Measurements from ENCODE around the gene SOAT2. TPM values are rescaled to one million over a fixed set of nuclear protein-coding genes. Genes with fewer than 3 reads are reported as not detected.

SOAT2 gene
- total RNA-seq, 1 donor, result not detected

DNA sequence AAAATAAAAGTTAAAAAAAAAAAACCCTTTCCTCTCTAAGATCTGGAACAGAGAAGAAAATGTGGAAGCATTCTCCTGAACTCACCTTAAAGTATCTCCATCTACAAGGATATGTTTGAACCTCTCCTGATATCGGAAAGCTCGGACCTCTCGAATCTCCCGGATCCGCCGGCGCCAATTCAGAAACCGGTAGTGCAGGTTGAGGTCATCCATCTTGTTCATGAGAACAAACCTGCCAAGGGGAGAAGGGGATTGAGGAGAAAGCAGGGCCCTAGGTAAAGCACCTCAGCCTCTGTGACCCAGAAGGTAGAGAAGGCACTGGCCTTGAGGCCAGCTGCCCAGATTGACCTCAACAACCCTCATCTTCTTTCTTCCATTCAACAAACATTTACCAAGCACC is 26.3 kb upstream of the SOAT2 start:
- Histone ChIP-seq H2AFZ (ENCODE audit: low read length) (no peak overlapping the region), H3K36me3 (ENCODE audit: insufficient read depth, low read length) (peaks cover 46% of the 10 kb centered on the region), H3K9me3 (ENCODE audit: low read depth, low read length) (no peaks in the 10 kb centered on the region), H3K27ac (ENCODE audit: low read depth, low read length) (no peak overlapping the region), H3K4me2 (ENCODE audit: insufficient read depth, low read length) (no peak overlapping the region), H3K4me3 (ENCODE audit: insufficient read depth, low read length) (no peak overlapping the region), H3K27me3 (ENCODE audit: insufficient read depth, low read length) (no peaks in the 10 kb centered on the region), H3K79me2 (ENCODE audit: insufficient read depth, low read length) (peaks cover 43% of the 10 kb centered on the region), H4K20me1 (ENCODE audit: insufficient read depth, low read length) (no peaks in the 10 kb centered on the region), H3K4me1 (ENCODE audit: insufficient read depth, low read length) (peaks cover 30% of the 10 kb centered on the region)
- DNase-seq (ENCODE audit: insufficient read length, low spot score, missing footprints), result no peak
- TF ChIP-seq, protein P1, sequence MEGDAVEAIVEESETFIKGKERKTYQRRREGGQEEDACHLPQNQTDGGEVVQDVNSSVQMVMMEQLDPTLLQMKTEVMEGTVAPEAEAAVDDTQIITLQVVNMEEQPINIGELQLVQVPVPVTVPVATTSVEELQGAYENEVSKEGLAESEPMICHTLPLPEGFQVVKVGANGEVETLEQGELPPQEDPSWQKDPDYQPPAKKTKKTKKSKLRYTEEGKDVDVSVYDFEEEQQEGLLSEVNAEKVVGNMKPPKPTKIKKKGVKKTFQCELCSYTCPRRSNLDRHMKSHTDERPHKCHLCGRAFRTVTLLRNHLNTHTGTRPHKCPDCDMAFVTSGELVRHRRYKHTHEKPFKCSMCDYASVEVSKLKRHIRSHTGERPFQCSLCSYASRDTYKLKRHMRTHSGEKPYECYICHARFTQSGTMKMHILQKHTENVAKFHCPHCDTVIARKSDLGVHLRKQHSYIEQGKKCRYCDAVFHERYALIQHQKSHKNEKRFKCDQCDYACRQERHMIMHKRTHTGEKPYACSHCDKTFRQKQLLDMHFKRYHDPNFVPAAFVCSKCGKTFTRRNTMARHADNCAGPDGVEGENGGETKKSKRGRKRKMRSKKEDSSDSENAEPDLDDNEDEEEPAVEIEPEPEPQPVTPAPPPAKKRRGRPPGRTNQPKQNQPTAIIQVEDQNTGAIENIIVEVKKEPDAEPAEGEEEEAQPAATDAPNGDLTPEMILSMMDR (IDR thresholded peaks at IDR 0.05; ENCODE audit: extremely low read depth, low read depth, low read length), result no peak

DNA sequence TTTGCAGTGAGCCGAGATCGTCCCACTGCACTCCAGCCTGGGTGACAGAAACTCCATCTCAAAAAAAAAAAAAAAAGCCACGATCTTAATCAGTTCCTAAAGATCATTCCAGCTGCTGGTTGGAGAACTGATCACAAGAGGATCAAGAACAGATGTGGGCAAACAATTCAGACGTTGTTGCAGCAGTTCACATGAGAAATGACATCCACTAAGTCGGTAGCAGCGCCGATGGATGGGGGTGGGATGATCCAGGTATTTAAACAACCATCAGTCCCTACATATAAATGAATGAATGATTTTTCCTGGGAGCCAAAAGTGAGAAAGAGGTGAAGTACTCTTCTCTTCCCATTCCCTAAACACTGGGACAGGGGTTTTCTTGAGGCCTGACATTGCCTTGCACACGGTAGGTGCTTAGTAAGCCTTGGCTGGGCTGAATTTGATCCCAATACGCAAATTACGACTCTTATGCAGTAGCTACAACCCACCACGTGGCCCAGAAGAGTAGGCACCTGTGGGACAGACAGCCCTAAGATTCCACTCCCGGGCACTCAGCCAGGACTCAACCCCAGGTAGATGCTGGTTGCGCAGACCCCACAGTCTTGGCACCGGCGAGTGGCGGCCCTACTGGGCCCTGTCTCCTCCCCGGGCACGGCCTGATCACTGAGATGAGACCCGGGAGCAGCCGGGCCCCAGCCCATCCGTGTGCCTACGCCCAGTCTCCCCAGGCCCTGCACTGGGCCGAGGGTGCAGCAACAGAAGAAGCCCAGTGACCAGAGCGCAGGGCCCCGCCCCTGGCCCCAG is 24.7 kb upstream of the SOAT2 start:
- H3K4me2 ChIP-seq (ENCODE audit: insufficient read depth, low read length), result peak overlapping the region; percentile 93
- H3K36me3 ChIP-seq (ENCODE audit: insufficient read depth, low read length), result peaks cover 40% of the 10 kb centered on the region
- TF ChIP-seq, protein P1 (IDR thresholded peaks at IDR 0.05; ENCODE audit: extremely low read depth, low read depth, low read length), result no peak
- H3K79me2 ChIP-seq (ENCODE audit: insufficient read depth, low read length), result peaks cover 41% of the 10 kb centered on the region
- peak; percentile 78 for DNase-seq (ENCODE audit: insufficient read length, low spot score, missing footprints)
- H3K27ac ChIP-seq (ENCODE audit: low read depth, low read length), result peak overlapping the region; percentile 74
- H3K9me3 ChIP-seq (ENCODE audit: low read depth, low read length), result no peaks in the 10 kb centered on the region
- H4K20me1 ChIP-seq (ENCODE audit: insufficient read depth, low read length), result no peaks in the 10 kb centered on the region
- peak overlapping the region; percentile 73 for H2AFZ ChIP-seq (ENCODE audit: low read length)
- no peaks in the 10 kb centered on the region for H3K27me3 ChIP-seq (ENCODE audit: insufficient read depth, low read length)
- H3K4me1 ChIP-seq (ENCODE audit: insufficient read depth, low read length), result peaks cover 24% of the 10 kb centered on the region
- H3K4me3 ChIP-seq (ENCODE audit: insufficient read depth, low read length), result peak overlapping the region; percentile 85

DNA sequence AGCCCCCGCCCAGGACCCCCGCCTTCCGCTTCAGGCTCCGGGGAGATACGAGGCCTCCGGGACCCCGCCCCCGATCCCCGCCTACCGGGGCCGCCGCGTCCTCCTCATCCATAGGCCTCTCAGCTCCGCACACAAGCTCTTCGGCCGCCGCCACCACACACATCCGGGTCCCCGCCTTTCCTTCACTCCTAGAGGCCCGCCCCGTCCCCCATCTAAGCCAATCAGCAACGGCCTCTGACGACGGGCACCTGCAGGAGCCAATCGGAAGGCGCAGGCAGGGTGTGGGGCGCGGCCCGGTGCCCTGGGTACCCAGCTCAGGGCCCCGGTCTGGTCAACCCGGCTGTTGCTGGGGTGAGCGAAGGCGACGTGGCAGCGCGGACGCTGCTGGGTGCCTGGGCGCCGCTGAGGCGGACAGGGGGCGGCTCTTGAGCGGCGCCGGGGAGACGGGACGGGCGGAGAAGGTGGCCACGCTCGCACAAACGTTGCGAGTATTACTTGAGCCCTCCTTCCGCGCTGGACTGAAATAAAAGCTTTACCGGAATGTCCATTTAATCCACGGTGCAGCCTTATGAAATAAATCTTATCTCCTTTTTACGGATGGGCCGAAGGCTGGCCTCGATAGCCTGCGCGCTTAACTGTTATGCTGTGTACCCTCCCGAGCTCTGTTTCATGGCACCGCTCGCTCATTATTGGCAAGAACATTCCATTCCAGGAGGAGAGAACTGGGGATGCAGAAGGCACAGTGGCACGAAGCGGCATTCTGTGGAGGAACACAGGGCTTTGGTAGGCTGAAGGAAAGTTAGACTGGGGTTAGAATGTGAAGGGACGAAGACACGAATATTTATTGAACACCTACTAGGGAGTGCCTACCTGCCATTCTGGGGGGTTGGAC is 23.8 kb upstream of the SOAT2 start, which contains the start of gene SPRYD3:
Gene SPRYD3 (minus strand): TSS at position 165 of the 892 bp plus-strand sequence. CDS start 57 bp downstream, at position 108.
- H4K20me1 ChIP-seq (ENCODE audit: insufficient read depth, low read length), result no peaks in the 10 kb centered on the region
- H3K27me3 ChIP-seq (ENCODE audit: insufficient read depth, low read length), result no peaks in the 10 kb centered on the region
- H3K36me3 ChIP-seq (ENCODE audit: insufficient read depth, low read length), result peaks cover 32% of the 10 kb centered on the region
- peak; percentile 99 for DNase-seq (ENCODE audit: insufficient read length, low spot score, missing footprints)
- no peaks in the 10 kb centered on the region for H3K9me3 ChIP-seq (ENCODE audit: low read depth, low read length)
- peak within 1 kb of the TSS; percentile 77 for H2AFZ ChIP-seq (ENCODE audit: low read length)
- peaks cover 24% of the 10 kb centered on the region for H3K4me1 ChIP-seq (ENCODE audit: insufficient read depth, low read length)
- peak within 1 kb of the TSS; percentile 90 for H3K27ac ChIP-seq (ENCODE audit: low read depth, low read length)
- H3K4me2 ChIP-seq (ENCODE audit: insufficient read depth, low read length), result peak within 1 kb of the TSS; percentile 93
- TF ChIP-seq, protein P1 (IDR thresholded peaks at IDR 0.05; ENCODE audit: extremely low read depth, low read depth, low read length), result no peak
- H3K4me3 ChIP-seq (ENCODE audit: insufficient read depth, low read length), result peak within 1 kb of the TSS; percentile 85
- peaks cover 34% of the 10 kb centered on the region for H3K79me2 ChIP-seq (ENCODE audit: insufficient read depth, low read length)
